GM21528 (cell line): ENCODE results near the gene TIMM21.
A peak's percentile ranks its signal among the peaks of the same experiment; 100 is the strongest.

Source experiments
- ATAC-seq: cut with Tn5 transposase; IDR thresholded peaks from one replicate; pipeline ENCODE4 v1.9.1; 2021; ENCODE audit warnings: mild to moderate bottlenecking, moderate library complexity; ENCODE audit not compliant: unreplicated experiment, low FRiP score

The TIMM21 gene, protein sequence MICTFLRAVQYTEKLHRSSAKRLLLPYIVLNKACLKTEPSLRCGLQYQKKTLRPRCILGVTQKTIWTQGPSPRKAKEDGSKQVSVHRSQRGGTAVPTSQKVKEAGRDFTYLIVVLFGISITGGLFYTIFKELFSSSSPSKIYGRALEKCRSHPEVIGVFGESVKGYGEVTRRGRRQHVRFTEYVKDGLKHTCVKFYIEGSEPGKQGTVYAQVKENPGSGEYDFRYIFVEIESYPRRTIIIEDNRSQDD

DNA sequence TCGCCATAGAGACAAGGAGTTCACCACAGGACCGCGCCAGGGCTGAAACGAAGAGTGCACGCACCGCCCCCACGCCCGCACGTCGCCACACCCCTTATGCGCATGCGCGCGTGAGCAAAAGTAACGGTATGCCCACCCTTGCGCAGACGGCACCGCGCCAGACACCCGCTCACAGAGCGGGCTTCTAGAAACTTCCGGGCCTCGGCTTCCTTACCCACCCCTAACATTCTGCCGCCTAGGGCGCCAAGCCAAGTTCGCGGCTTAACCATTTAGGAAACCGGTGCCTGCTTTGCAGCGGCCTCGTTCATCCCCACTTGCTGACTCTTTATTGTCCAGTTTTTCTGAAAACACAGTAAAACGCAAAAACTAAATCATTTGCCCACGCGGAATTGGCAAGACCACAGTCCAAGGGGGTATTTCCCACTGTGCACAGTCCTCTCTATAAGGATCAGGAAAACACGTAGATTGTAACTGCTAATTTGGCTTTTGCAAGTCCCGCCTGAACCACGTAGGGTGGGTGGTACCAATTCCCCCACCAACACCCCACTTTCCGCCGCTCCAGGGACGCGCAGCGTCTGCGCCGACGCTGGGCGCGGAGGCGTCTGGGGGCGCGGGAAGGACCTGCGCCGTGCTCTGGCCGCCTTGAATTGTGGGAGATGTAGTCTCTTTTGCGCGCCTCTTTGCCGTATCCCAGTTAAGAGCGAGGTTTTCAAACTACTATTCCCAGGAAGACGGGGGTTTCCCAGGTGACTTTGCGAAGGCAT lies at the start of gene TIMM21, which contains the start of gene FBXO15:
Gene TIMM21, plus strand, starts transcription at position 745 of the 764 bp plus-strand sequence. CDS start 286 bp downstream, outside the sequence.
Gene FBXO15, minus strand, starts transcription at position 56 of the 764 bp plus-strand sequence. Its CDS starts 49 bp downstream, at position 7.
- peak; percentile 91 for ATAC-seq

DNA sequence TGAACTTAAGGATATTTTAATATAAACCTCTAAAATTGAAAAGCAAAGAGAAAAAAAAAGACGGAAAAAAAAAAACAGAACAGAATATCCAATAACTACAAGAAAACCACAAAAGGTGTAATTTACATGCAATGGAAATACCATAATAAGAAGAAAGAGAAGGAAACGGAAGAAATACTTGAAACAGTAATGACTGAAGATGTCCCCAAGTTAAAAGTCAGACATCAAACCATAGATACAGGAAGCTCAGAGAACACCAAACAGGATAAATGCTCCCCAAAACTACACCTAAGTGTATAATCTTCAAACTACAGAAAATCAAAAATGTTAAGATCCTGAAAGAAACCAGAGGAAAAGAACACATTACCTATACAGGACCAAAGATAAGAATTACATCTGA lies 39.9 kb upstream of the TIMM21 start:
- ATAC-seq: no peak

DNA sequence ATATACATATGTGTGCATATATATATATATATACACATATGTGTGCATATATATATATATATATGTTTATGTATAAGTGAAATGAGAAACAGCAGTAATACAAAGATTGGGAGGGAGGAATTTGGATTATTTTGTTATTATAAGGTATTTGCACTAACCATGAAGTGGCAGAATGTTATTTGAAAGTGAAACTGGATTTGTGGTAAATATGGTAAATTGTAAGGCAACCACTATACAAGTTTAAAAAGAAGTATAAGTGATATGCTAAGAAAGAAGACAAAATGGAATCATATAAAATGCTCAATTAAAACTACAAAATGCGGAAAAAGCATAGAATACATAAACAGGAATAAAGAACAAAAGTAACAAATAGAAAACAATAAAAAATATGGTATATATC lies 38.2 kb upstream of the TIMM21 start:
- no peak for ATAC-seq

DNA sequence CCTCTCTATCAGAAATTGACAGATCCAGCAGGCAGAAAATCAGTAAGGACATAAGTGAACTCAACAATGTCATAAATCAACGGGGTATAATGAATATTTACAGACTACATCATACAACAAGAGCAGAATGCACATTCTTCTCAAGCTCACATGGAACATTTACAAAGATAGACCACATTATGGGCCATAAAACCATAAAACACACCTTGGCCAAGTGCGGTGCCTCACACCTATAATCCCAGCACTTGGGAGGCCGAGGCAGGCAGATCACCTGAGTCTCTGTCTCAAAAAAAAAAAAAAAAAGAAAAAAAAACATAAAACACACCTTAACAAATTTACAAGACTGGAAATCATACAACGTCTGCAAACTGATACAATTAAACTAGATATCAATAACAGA lies 37.3 kb upstream of the TIMM21 start:
- no peak for ATAC-seq

DNA sequence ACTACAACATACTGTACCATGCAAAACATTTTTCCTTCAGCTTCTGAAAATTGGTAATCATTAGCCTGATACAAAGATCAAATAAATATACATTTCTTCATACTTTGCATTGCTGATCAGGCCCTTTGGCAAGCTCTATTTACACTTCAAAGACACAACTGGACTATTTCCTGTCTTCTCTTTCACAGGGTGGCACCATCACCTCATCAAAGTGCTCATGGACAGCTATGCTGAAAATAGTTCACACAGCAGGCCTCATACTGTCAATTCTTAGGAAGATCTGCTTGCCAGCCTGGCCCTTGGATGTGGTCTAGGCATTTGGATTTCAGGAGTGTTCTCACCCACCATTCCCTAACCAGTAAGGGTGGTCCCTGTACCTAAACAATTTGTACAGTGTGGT lies 34.6 kb upstream of the TIMM21 start:
- no peak for ATAC-seq

DNA sequence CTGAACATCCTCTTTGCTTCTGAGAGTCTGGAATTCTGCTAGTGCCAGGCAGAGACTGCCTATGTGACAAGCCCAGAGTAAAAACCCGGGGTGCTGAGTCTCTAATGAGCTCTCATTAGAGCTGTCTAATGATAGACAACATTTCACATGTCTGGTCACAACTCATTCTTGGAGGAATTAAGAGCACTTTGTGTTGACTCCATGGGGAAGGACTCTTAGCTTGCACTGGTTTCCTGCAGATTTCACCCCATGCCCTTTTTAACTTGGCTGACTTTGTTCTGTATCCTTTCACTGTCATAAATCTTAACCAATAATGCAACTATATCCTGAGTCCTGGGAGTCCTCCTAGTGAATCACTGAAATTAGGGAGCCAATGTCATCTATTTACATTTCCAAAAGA lies 34.2 kb upstream of the TIMM21 start:
- ATAC-seq: no peak

DNA sequence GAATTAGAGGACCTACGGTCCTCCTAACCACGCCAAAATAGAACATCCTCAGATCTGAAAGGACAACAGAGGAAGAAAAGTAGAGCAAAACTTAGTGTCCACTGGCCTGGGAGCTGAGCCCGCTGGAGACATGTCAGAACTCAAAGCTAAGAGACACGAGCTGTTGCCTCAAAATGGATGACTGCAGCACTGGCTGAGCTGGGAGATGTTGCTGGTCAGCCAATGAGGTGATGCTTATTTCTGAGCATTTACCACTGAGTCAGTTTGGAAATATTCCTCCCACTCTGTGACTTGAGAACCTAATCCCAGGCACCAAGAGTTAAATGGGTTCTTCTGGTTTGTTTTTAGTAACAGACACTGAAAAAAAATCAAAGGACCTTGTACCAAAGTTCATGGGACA lies 33.3 kb upstream of the TIMM21 start:
- no peak for ATAC-seq

DNA sequence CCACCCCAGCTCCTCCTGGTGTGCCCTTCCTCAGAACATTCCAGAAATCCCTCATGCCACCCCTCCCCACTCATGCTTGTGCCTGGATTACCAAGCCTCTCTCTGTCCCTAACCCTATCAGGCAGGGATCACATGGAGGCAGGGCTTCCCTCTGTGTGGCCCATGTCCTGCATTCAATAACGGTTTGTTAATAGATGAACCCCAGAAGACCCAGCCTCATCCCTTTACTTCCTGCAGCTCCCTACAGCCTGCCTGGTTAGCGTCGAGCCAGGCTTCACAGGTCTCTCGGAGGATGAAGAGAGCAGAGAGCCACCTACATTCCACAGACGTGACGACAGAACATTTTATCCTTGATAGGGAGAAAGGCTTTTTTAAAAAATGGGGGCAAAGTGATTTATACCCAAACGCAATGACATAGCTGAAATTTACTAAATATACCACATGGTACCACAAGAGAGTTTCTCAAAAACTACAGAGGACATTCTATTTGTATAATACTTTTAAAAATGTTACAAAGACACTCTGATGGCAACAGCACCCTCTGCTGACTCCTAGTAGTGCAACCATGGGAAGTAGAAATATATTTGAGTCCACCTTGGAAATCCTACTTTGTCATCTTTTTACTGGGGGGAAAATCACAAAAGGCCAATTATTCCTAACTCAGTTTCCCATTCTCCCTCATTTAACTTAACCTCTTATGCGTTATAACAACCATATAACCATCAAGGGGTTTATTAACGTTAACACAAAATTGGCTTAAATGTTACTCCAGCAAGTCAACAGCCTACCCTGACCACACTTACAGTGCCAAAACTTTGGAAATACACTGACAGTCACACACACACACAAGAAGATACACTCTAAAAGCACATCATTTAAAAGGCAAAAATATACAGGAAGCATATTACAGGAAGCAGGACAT lies 31.4 kb upstream of the TIMM21 start:
- ATAC-seq: no peak

DNA sequence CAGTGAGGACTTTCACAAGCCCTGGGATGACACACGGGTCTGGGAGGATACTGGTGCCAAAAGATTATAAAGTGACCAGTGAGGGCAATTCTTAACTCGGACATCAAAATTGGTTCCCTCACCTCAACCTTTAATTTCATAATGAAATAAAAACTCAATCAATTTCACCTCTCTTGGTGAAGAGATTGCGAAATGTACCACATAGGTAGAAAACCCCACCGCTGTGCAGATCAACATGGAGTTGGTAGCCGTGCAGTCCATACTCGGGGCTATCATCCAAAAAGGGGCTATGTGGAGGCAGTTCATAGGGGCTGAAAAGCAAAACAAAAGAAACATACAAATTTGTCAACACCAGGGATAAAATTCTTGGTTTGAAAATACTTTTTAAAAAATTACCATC lies 25.1 kb upstream of the TIMM21 start:
- no peak for ATAC-seq

DNA sequence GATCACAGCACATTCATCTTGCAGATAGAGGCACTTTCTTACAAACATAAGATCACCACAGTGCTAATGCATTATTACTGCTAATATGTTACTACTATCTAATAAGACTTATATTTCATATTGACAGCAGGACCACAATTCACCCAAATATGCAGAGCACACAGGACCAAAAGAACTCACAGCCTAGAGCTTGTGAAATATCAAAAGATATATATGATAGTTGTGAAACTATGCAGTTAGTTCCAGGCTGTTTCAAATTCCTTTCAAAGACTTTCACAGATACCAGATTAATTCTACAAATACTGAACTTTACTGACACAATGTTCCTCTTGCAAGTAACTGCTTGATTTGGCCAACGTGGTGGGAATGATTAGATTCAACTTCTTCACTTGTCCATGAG lies 23.7 kb upstream of the TIMM21 start:
- no peak for ATAC-seq

DNA sequence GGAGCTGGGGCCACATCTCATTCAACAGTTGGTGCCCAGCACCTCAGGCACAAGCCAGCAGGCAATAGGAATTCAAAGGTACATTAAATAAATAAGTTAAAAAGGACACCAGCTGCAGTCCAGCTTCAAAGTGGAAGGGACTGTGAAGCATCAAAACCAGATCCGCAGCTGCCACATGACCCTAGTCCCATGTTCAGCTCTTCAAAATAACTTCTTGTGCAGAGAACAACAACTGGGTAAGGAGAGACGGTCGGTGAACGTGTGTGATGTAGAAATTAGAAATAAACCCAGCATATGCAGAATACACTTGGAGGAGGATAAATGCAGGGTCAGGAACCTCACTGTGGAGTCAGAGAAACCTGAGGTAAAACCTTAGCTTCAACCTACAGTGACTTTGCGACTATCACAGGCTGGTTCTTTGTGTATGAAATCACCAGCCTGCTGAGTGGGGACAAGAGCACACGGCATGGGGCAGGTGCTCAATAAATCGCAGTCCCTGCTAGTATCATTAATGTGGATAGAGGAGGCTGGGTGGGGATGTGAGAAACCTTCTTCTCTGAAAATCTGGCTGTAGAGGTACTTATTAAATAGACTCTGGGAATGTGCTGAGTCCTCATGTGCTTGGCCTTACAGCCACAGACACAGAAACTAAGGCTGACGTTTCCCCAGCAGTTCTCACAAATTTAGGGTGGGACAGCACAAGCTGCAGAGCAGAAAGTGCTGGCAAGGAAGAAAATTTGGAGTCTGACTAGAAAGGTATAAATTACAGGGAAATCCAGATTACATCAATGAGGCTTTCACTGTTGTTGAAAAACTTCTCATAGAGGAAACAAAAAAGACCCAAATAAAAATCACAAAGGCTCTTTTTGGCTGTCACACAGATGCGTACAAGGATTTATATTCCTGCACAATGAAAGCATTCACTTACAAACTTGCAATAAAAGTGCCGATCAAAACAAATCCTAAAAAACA lies 21.4 kb upstream of the TIMM21 start:
- ATAC-seq: no peak

DNA sequence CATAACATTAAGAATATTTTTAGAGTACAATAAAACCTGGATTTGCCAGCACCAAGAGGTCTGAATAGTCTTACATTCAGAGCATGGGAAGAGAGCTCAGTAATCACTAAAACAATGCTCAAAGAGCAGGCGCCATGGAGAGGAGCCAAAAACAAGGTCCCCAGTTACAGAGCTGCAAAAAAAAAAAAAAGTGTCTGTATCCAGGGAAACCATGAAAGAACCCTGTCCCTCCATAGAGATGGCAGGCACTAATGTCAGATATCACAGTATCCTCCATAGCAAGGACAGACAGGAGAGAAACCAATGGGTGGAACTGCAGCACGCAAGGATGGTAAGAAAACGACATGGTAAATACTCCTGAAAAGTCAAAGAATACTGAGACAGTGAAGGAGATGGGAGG lies 20.2 kb upstream of the TIMM21 start:
- no peak for ATAC-seq

DNA sequence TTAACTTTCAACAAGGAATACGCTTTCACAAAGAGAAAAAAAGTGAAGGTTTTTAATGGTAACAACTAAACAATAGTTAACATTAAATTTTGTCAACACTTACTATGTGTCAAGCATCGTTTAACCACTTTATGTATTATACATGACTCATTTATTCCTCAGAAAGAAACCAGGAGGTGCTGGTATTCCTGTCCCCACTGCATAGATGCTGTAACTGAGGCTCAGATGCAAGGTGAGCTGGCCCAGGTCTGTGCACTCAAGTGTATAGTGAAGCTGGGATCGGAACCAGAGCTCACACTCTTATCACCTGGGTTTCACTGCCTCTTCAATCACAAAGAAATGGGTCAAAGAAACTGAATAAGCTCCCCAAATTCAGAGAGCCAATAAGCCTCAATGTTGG lies 17.2 kb upstream of the TIMM21 start:
- ATAC-seq: no peak

DNA sequence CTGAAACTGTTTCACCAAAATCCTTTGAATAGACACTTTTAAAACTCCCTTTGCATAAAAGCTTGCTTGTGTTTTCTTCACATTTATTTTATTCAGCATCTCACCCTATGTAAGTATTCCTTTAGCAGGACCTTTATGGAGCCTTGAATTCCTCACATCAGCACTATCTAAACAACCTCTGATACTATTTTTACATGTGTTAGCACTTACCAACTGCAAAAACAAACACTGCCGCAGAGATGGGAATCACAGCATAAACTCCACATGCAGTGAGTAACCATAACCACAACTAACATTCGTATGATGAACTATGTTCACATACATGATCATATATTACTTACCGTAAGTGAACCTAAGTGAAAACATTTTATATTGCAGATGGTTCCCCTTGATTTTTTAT lies 16.1 kb upstream of the TIMM21 start:
- no peak for ATAC-seq

DNA sequence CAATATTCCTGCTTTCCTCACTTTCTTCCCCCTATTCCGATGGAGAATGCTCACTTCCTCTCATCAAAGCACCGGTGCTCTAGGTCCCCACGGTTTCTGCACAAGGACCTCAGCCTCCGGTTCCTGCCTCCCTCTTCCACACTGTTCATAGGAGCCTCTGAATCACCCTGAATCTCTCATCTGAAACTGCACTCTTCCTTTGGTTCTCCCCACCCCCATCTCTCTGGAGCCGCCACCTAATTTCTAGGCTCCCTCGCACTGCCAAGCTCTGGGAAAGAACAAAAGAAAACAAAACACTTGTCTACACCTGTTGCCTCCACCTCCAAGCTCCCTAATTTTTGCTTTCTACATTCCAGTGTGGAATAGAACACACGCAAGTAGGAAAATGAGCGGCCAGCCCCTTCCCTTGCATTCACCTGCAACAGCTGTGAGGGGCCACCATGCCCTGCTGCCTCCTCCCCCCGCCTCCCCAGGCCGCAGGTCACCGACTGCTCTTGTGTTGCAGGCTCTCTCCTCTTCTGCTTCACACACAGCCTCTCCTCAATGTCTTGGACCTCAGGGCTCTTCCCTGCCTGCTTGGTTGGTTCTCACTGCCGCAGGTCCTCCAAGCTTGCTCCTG lies 10.3 kb upstream of the TIMM21 start:
- ATAC-seq: no peak

DNA sequence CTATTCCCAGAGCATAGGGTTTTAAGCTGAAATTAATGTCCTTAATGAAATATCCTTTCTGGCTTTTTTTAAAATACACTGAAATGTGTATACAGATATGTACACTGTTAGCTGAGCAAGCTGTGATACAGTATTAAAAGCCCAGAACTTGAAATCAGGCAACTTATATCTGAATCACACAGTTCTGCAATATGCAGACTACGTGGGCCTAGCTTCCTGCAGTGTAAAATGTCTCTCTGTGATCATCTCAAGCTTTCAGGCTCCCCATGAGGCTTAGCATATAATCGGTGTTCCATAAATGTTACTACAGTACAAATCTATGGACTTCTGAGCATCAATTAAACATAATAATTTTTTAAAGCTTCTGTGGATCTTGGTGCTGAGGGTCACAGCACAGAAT lies 8.9 kb upstream of the TIMM21 start:
- ATAC-seq: no peak

DNA sequence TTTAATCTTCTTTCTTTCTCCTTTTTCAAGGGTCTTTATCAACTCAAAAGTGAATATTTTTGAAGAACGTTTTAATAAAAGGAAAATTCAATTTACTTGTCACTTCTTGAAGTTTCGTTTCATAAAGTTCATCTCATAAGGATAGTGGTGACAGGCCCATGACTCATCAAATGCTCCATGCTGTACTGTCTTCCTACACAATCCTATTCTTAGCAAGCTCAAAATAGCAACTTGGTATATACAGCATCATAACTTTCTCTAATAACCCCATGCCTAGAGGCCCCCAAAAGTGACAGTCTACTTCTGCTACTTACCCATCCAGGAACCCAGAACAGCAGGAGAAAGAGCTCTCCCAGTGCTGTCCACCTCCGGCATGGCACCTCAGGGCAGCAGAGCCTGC lies 8.4 kb upstream of the TIMM21 start:
- ATAC-seq: no peak

DNA sequence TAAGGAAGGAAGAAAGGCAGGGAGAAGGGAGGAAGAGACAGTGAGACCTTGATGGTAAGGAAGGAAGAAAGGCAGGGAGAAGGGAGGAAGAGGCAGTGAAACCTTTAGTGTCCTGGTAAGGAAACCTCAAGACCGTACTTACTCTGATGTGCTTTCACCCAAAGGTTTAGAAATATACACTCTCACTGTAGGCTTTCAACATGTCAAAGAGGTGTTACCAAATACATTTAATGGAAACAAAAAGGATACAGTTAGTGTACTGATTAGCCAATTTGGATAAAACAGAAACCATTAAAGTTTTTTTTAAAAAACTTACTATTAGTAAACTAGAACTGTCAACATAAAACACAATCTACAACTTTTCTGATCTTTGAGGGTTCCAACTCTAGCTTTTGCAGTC lies 7.7 kb upstream of the TIMM21 start:
- no peak for ATAC-seq

DNA sequence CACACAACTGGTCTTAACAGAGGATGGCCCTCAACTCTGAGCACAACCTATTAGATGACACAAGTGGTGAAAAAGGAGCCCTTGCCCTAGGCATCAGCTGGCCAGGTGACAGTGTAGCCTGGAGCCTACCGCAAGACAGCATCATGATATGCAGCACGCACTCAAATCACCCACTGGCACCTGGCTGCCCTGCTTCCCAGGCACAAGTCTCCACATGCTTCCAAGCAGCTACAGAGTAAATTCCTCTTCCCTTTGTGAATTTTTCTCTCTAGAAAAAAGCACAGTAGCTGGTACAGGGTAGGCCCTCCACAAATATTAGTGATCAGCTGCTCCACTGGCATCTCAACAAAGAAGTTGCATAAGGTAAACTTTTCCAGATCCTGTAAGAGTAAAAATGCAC lies 6.7 kb upstream of the TIMM21 start:
- no peak for ATAC-seq

DNA sequence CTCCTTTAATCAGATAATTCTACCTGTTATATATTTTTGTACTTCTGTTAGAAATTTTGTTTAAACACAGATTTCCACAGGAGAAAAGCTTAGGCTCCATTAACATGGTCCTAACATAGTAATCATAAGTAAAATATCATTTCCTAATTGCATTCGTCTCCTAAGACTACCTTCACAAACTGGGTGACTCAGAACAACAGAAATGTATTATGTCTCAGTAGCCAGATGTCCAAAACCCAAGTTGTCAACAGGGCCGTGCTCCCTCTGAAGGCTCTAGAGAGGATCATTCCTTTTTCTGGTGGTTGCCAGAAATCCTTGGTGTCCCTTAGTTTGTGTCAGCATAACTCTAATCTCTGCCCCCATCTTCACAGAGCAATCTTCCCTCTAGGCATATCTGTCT lies 6.1 kb upstream of the TIMM21 start:
- no peak for ATAC-seq
